ENCODE data around the gene KIRREL1. TPM values are rescaled to one million over a fixed set of nuclear protein-coding genes. Genes with fewer than 3 reads are reported as not detected.

The KIRREL1 gene
- total RNA-seq, 2 experiments from 2014 or later, result not detected

DNA sequence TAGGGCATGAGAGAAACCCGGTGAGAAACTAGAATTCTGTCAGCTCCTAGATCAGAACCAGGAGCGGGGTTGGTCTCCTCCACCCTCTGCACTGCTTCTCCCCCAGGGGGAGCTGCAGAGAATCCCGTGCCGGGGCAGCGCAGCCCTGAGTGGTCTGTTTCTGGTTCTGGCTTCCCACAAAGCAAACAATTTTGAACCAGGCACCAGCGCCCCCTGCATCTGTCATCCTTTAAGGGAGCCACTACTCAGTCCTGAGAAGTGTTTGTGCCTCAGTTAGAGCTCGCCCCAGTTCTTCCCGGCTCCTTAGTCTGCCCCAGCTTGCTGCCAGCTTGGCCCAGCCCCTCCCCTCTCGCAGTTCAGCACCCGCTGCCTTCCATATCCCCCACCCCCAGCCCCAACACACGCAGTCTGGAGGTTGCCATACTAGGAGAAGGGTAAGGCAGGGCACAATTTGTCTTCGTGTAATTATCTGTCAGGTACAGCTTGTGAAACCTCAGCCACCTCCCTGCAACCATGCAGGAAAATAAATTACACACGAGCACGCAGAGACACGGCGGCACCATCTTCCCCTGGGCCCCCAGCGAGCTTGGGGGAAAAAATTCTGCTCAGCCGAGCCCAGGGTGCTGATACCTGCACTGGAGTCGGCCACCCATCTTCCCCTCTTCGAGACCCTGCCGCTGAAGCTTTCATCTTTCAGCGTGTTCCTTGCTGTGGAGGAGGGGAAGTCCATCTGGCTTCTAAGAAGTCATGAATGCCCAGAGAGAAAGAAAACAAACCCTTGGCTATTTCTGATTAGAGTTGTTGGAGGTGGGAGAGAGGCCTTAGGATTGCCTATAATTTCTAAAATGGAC is 124.6 kb downstream of the KIRREL1 start:
- no peak overlapping the region for H3K27ac Mint-ChIP-seq
- peaks cover 60% of the 10 kb centered on the region for H3K27me3 Mint-ChIP-seq
- POLR2A ChIA-PET, result interaction anchor here (1.1 kb wide), 1 partner anchor 27 kb away, joined by 3 read pairs; no protein-coding TSS in a partner anchor

DNA sequence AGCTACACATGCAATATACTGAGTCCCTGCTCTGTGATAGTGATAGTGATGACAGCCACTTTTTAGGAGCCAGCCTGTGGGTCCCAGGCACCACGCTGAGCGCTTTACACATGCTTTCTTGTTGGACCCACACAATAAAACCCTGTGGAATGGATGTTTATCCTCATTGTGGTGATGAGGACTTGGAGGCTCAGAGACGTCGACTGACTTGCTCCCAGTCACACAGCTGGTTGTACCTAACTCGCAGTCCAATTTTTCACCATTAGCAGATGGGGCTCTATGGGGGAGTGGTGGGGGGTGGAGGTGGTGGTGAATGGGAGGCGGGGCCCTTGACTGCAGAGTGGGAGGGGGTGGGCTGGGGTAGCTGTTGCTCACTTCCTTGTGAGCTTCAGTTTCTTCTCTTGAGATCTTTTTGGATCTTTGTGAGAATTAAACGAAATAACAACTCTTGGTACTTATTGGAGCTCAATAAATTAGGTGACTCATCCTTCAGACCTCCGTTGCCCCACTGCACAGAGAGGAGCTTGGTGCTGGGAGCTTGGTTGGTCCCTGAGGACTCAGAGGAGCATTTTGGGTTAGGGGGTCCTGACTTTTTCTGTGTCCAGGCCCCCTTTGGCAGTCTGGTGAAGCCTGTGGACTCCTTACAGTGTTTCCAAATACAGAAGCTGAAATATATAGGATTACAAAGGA is 125.4 kb downstream of the KIRREL1 start:
- CTCF ChIA-PET, result interaction anchor here (0.8 to 1.6 kb wide), 4 partner anchors 15 to 957 kb away, joined by 3 to 6 read pairs (median 4); no protein-coding TSS in a partner anchor
- intact Hi-C loops (cut with DNase I, micrococcal nuclease), result loop anchor here (5.0 to 10.0 kb wide), 2 partner anchors 953 to 956 kb away; partner anchors contain the start of gene AIM2 (in 1 of the 2)
- Mint-ChIP-seq H3K27me3 (peaks cover 62% of the 10 kb centered on the region), H3K36me3 (ENCODE audit: low read depth) (no peaks in the 10 kb centered on the region), H3K9me3 (no peaks in the 10 kb centered on the region), H3K4me3 (no peak overlapping the region), H3K27ac (no peak overlapping the region), H3K4me1 (ENCODE audit: low read depth) (peaks cover 9% of the 10 kb centered on the region)
- DNase-seq, result no peak
- TF ChIP-seq, protein P1, sequence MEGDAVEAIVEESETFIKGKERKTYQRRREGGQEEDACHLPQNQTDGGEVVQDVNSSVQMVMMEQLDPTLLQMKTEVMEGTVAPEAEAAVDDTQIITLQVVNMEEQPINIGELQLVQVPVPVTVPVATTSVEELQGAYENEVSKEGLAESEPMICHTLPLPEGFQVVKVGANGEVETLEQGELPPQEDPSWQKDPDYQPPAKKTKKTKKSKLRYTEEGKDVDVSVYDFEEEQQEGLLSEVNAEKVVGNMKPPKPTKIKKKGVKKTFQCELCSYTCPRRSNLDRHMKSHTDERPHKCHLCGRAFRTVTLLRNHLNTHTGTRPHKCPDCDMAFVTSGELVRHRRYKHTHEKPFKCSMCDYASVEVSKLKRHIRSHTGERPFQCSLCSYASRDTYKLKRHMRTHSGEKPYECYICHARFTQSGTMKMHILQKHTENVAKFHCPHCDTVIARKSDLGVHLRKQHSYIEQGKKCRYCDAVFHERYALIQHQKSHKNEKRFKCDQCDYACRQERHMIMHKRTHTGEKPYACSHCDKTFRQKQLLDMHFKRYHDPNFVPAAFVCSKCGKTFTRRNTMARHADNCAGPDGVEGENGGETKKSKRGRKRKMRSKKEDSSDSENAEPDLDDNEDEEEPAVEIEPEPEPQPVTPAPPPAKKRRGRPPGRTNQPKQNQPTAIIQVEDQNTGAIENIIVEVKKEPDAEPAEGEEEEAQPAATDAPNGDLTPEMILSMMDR (IDR thresholded peaks at IDR 0.05), result no peak
- POLR2A ChIA-PET, result interaction anchor here (1.1 kb wide), 1 partner anchor 27 kb away, joined by 3 read pairs; no protein-coding TSS in a partner anchor
- H3K27me3 ChIP-seq (ENCODE audit: control insufficient read depth in 1 of 2, insufficient read depth in 2 of 2, low read length in 2 of 2), result peaks cover 31 to 43% of the 10 kb centered on the region in 2 experiments
- H3K9me3 ChIP-seq (ENCODE audit: control insufficient read depth in 1 of 2, insufficient read depth in 1 of 2, low read length in 2 of 2), result no peaks in the 10 kb centered on the region
- H3K27ac ChIP-seq (ENCODE audit: low read depth in 1 of 2, low read length in 2 of 2), result no peak overlapping the region
- no peaks in the 10 kb centered on the region for H3K36me3 ChIP-seq (ENCODE audit: insufficient read depth, low read length)
- no peak for ATAC-seq (ENCODE audit: poor library complexity)
- H3K4me3 ChIP-seq (ENCODE audit: low read length), result no peak overlapping the region
- H3K4me1 ChIP-seq (ENCODE audit: insufficient read depth, low read length), result peaks cover 13% of the 10 kb centered on the region

More for the DNA sequence above, 124.6 kb downstream of the KIRREL1 start:
- Mint-ChIP-seq H3K36me3 (ENCODE audit: low read depth) (no peaks in the 10 kb centered on the region), H3K4me1 (ENCODE audit: low read depth) (peaks cover 9% of the 10 kb centered on the region), H3K4me3 (peak overlapping the region; percentile 16), H3K9me3 (no peaks in the 10 kb centered on the region)
- Histone ChIP-seq H3K27ac (ENCODE audit: low read depth in 1 of 2, low read length in 2 of 2) (no peak overlapping the region), H3K9me3 (ENCODE audit: control insufficient read depth in 1 of 2, insufficient read depth in 1 of 2, low read length in 2 of 2) (no peaks in the 10 kb centered on the region), H3K4me1 (ENCODE audit: insufficient read depth, low read length) (peaks cover 16% of the 10 kb centered on the region), H3K36me3 (ENCODE audit: insufficient read depth, low read length) (no peaks in the 10 kb centered on the region), H3K27me3 (ENCODE audit: control insufficient read depth in 1 of 2, insufficient read depth in 2 of 2, low read length in 2 of 2) (peaks cover 32 to 44% of the 10 kb centered on the region in 2 experiments), H3K4me3 (ENCODE audit: low read length) (no peak overlapping the region)
- ATAC-seq (ENCODE audit: poor library complexity) (peak; percentile 90), DNase-seq (peak in 10 of 14 experiments; percentile 6 to 64 (median 44))
- intact Hi-C loops (cut with DNase I, micrococcal nuclease), result loop anchor here (5.0 to 10.0 kb wide), 2 partner anchors 954 to 957 kb away; partner anchors contain the start of gene AIM2 (in 1 of the 2)
- TF ChIP-seq, protein P1 (IDR thresholded peaks at IDR 0.05), result peak; percentile 59
- CTCF ChIA-PET, result interaction anchor here (0.7 to 1.8 kb wide), 11 partner anchors 10 to 958 kb away, joined by 3 to 6 read pairs (median 3); a partner anchor contains a TSS

DNA sequence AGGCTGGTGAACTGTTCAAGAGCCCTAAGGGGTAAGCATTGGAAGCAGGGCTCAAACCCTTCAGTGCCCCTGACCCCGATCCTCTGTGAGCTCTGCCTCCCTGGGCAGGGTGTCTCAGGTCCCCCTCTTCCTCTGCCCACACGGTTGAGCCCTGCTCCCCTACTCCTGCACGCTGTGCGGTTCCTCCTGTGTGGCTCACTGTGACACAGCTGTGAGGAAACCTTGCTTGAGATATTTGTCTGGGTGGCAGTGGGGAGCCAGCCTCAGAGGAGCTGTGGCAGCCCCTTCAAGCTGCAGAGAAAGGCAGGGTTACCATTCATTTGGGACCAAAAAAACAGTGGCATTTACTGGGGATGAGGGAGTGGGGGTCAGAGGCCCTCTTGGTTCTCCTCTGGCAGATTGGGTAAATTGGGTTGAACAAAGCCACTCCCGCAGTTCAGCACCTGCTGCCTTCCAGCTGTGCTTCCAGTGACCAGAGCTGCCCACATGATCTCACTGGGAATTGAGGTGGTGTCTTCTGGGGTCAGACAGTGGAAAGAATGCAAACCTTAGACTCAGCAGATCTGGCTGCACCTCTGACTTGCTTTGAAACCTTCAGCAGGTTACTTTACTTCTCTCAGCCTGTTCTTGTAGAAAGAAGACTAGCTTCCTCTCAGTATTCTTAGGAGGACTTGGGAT is 126.7 kb downstream of the KIRREL1 start:
- Histone ChIP-seq H3K4me1 (ENCODE audit: insufficient read depth, low read length) (peaks cover 9% of the 10 kb centered on the region), H3K27me3 (ENCODE audit: control insufficient read depth in 1 of 2, insufficient read depth in 2 of 2, low read length in 2 of 2) (peaks cover 29 to 44% of the 10 kb centered on the region in 2 experiments), H3K4me3 (ENCODE audit: low read length) (no peak overlapping the region), H3K9me3 (ENCODE audit: control insufficient read depth in 1 of 2, insufficient read depth in 1 of 2, low read length in 2 of 2) (no peaks in the 10 kb centered on the region), H3K36me3 (ENCODE audit: insufficient read depth, low read length) (no peaks in the 10 kb centered on the region), H3K27ac (ENCODE audit: low read depth in 1 of 2, low read length in 2 of 2) (no peak overlapping the region)
- Mint-ChIP-seq H3K4me3 (no peak overlapping the region), H3K27me3 (peaks cover 61% of the 10 kb centered on the region), H3K36me3 (ENCODE audit: low read depth) (no peaks in the 10 kb centered on the region), H3K9me3 (no peaks in the 10 kb centered on the region), H3K27ac (no peak overlapping the region), H3K4me1 (ENCODE audit: low read depth) (peaks cover 9% of the 10 kb centered on the region)
- ChIA-PET POLR2A (no interaction called here), CTCF (interaction anchor here (3.1 kb wide), 1 partner anchor 540 kb away, joined by 12 read pairs; no protein-coding TSS in a partner anchor)
- ATAC-seq (ENCODE audit: poor library complexity) (no peak), DNase-seq (no peak)
- intact Hi-C loops (cut with DNase I, micrococcal nuclease), result loop anchor here (5.0 to 10.0 kb wide), 2 partner anchors 952 to 955 kb away; partner anchors contain the start of gene AIM2 (in 1 of the 2)
- TF ChIP-seq, protein P1 (IDR thresholded peaks at IDR 0.05), result no peak
